Measurements from ENCODE around the gene GRIN2A.

GRCh38 chr16:10015397-10015796 lies 166.8 kb downstream of the GRIN2A start:
- TF ChIP-seq POLR2A (IDR thresholded peaks at IDR 0.05), result no peak
- TF ChIP-seq CTCF (IDR thresholded peaks at IDR 0.05), result no peak
